Caki2 (cell line): ENCODE measurements around the gene CDC26. TPM values are rescaled to one million over a fixed set of nuclear protein-coding genes. Genes with fewer than 3 reads are reported as not detected.
"Not testable (repeated sequence)": the region's sequence is repeated elsewhere in the genome, so short reads cannot be mapped to it uniquely, and the experiment has no call there.

Experiments used
- DNase-seq: peaks from one replicate; pipeline ENCODE4 v3.0.0-alpha.2; 2015; ENCODE audit warnings: low read depth
- in situ Hi-C: cut with HindIII; loops from 2 replicates; pipeline ENCODE4 v1.10.0; 2016; ENCODE audit warnings: low sequenced_read_pairs, low pct_unique_long_range_greater_than_20kb, mixed read lengths
- total RNA-seq: library from RNA; depleted of rRNA; stranded (reverse); fragments of >200 nt; shearing (Covaris generic); gene quantifications from 2 replicates; pipeline ENCODE4 v1.2.3, GENCODE V29; 2014; ENCODE audit warnings: low replicate concordance

The CDC26 gene
- total RNA-seq, 1 experiment from 2014 or later, result 31.2 TPM

- DNase-seq, result no peak
- in situ Hi-C loops, result no loop called here
Observed at GRCh38 chr9:113250807-113251206, 24.6 kb downstream of the CDC26 start.

GRCh38 chr9:113249661-113250060, 25.7 kb downstream of the CDC26 start:
- in situ Hi-C loops, DNase-seq: not testable (repeated sequence)

GRCh38 chr9:113247640-113248039, 27.7 kb downstream of the CDC26 start:
- in situ Hi-C loops, result no loop called here
- DNase-seq, result no peak

- no peak for DNase-seq
- in situ Hi-C loops, result no loop called here
Observed at GRCh38 chr9:113246928-113247327, 28.4 kb downstream of the CDC26 start.

- DNase-seq, result no peak
- in situ Hi-C loops, result no loop called here
Observed at GRCh38 chr9:113245894-113246293, 29.5 kb downstream of the CDC26 start.

- in situ Hi-C loops, result no loop called here
- no peak for DNase-seq
Observed at GRCh38 chr9:113244556-113244955, 30.8 kb downstream of the CDC26 start.

- DNase-seq, result no peak
- in situ Hi-C loops, result no loop called here
Observed at GRCh38 chr9:113241161-113241560, 34.2 kb downstream of the CDC26 start.

- DNase-seq, result no peak
- in situ Hi-C loops, result no loop called here
Observed at GRCh38 chr9:113238859-113239232, 36.5 kb downstream of the CDC26 start.

- DNase-seq, result no peak
- in situ Hi-C loops, result no loop called here
Observed at GRCh38 chr9:113238202-113238858, 37.0 kb downstream of the CDC26 start.

DNA sequence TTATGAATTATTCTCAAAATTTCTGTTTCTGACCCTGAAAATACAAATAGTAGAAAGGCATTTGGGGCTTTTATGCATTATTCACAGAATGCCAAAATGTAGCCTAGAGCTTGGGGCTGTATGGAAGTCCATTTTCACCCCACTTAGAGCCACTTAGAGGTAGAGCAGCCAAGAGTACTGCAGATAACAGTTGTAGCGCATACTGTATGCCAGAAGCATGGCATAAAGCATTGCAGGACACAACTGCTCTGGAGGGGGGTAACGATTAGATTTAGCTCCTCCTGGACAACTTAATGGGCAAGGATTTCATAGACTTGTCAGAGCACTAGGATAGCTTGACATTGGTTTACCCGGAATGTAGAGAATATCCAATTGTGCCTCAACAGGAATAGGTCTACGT, 38.3 kb downstream of the CDC26 start:
- DNase-seq, result no peak
- in situ Hi-C loops, result no loop called here

GRCh38 chr9:113235701-113236255, 39.6 kb downstream of the CDC26 start:
- in situ Hi-C loops, result not testable (repeated sequence)

DNA sequence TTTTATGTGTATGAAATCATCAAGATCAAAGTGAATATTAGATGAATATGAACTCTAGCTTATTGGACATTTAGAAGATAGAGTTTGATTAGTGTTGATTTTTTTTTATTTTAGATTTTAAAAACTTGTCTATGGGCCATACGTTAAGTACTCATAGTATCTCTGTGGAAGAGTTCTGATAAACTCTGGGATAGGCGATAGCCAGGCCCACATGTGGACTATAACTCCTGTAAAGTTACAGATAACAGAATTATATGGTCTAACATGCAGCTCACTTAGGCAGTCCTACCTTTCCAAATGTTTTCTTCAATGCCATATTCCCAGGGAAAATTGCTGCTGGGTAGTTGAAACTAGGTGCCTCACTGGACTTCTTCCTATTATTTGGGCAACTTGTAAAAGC, 43.7 kb downstream of the CDC26 start:
- DNase-seq, result no peak
- in situ Hi-C loops, result no loop called here

More at GRCh38 chr9:113235701-113236255, 39.6 kb downstream of the CDC26 start:
- not testable (repeated sequence) for DNase-seq

DNA sequence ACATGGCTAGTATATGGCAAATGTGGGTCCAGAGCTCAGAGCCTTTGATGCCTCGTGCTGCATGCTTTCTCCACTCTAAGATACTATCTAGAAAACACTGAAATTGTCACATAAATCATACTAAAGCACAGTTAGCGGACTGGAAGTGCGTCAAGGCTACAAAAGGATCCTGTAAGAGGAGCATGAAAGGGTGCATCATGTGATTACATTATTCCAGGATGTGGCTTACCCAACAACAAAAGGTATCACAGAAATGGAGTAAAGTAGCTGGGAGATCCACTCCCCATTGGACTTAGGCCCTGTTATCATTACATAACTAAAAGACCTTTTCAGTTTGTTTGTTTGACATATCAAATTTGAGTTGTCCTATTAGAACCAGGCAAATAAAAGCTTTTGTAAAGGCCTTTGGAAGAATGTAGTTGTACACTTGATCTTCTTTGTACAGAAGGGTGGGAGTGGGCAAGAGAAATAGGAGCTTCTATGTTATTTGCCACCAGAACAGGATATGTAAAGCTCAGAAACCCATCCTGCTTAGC, 47.2 kb downstream of the CDC26 start:
- in situ Hi-C loops, result no loop called here
- DNase-seq, result no peak

DNA sequence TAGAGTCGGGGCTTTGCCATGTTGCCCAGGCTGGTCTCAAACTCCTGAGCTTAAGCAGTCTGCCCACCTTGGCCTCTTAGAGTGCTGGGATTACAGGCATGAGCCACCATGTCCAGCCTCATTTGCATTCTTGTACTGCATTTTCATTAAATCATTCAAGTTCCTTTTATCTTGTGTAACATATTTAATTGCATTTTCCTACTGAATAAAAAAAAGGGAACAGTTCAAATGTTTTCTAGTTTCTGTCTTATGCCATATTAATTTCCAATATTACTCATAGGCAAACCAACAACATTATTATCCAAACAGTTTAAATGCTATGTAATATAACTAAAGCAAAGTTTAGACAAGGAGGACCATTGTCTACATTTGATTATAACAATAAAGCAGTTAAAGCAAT, 47.9 kb downstream of the CDC26 start:
- in situ Hi-C loops, result no loop called here
- DNase-seq, result no peak

DNA sequence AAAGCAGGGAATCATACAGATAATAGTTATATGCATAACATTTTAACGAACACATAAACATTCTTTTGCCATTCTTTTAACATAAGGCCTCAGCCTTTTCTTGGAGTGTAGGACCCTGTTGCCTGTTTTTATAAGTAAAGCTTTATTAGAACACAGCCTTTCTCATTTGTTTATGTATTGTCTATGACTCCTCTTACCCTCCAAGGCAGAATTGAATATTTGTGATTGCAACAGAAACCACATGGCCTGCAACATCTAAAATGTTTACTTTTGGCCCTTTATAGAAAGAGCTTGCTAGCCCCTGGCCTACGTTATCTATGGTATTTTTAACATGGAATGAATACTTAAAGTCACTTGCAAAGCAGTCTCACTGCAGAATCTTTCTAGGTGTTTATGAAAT, 51.4 kb downstream of the CDC26 start:
- in situ Hi-C loops, result no loop called here
- DNase-seq, result no peak

- in situ Hi-C loops, result no loop called here
- DNase-seq, result peak; percentile 2
Observed at GRCh38 chr9:113222482-113222841, 52.9 kb downstream of the CDC26 start.

GRCh38 chr9:113221800-113222481, 53.4 kb downstream of the CDC26 start:
- in situ Hi-C loops, result no loop called here
- DNase-seq, result no peak

DNA sequence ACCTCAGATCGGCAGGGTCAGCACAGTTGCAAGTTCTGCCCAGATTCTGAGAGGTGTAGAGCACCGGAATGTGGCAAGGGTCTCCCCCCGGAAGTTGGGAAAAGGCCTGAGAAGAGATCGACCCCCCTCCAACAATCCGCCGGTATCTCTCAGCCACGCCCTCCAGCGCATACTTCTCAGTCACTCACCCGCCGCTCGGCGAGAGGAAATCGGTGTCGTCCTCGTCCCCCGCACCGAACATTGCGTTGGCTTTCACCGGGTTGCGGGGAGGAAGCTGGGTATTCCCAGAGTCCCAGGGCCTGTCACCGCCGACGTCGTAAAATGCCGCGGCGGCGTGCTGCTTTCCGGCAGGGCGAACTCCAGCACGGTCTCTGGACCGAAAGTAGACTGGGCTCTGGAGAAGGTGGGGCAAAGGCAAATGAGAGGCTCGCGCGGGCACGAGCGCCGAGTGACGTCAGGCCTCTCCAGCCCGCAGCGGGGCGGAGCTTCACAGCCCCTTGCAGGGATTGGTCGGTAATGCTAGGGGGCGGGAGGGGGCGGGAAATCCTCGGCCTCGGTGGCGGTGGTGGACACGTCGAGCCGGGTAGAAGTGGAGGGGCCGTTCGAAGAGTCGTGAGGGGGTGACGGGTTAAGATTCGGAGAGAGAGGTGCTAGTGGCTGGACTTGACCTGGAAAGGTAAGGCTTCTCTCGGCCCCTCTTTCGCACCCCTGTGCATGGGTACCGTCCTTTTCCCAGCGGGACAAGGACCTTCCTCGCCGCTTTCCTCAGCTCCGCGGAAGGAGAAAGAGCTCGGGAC, 54.2 kb downstream of the CDC26 start, which contains the start of the genes FKBP15 and SLC31A1:
FKBP15 (minus strand) TSS at position 275 of the 797 bp plus-strand sequence; CDS start at position 241, 34 bp downstream.
SLC31A1 (plus strand) TSS at position 542 of the 797 bp plus-strand sequence. CDS start 34,605 bp downstream, outside the sequence.
- DNase-seq, result peak; percentile 97
- in situ Hi-C loops, result no loop called here
